ENCODE measurements around the gene PPFIA3.

DNA sequence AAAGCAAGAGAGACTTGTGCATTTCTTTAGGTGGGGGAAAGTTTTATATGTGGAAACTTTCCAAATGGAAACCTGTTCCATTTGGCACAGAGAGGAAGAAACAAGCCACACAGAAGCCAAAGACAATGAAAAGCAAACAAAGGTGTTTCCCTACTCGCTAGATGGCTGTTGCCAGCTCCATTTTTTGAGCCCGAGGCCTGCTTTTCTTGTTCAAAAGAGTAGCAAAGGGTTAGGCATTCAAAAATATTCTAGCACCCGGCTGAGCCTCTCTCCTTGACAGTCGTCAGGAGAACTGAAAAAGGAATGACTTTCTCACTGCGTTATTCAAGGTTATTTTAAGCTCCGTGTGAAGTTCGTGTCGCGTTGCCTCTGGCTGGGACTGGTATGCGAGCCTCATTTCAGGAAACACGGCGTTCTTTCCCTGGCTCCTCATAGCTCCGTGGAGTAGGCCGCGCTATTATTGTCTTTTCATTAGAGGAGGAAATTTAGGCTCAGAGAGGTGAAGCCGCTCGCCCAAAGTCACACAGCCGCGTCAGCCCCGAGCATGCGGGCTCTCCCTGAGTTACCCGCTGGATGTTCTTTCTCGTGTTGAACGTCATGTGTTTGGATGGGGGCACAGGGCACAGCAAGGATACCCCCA, 45.9 kb downstream of the PPFIA3 start:
- TF ChIP-seq, protein P1, sequence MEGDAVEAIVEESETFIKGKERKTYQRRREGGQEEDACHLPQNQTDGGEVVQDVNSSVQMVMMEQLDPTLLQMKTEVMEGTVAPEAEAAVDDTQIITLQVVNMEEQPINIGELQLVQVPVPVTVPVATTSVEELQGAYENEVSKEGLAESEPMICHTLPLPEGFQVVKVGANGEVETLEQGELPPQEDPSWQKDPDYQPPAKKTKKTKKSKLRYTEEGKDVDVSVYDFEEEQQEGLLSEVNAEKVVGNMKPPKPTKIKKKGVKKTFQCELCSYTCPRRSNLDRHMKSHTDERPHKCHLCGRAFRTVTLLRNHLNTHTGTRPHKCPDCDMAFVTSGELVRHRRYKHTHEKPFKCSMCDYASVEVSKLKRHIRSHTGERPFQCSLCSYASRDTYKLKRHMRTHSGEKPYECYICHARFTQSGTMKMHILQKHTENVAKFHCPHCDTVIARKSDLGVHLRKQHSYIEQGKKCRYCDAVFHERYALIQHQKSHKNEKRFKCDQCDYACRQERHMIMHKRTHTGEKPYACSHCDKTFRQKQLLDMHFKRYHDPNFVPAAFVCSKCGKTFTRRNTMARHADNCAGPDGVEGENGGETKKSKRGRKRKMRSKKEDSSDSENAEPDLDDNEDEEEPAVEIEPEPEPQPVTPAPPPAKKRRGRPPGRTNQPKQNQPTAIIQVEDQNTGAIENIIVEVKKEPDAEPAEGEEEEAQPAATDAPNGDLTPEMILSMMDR (conservative IDR thresholded peaks at IDR 0.05 in 1 of 2, IDR thresholded peaks at IDR 0.05 in 1 of 2; ENCODE audit: extremely low read depth in 1 of 2, insufficient read depth in 1 of 2, low read depth in 1 of 2, low read length in 2 of 2), result no peak
- TF ChIP-seq EZH2 (IDR thresholded peaks at IDR 0.05; ENCODE audit: borderline replicate concordance, low read length), result no peak
